GM12878 (cell line): ENCODE measurements around the gene HHAT.

Source experiments
- CBX3 ChIP-seq: fragments of 200-600 bp; sonication (generic); IDR thresholded peaks from 2 replicates; pipeline ENCODE4 v1.6.1; 2016; ENCODE audit warnings: low read depth, borderline replicate concordance
- CHD2 ChIP-seq: IDR thresholded peaks from 2 replicates; pipeline ENCODE4 v1.6.1; 2011; ENCODE audit warnings: low read depth, low read length, improper control_type of control experiment, borderline replicate concordance
- CTCF ChIP-seq, 3 experiments: IDR thresholded peaks in 2 of 3; conservative IDR thresholded peaks in 1 of 3; 2 replicates each; pipeline ENCODE4 v1.5.1; 2011; ENCODE audit warnings: low read depth in 3 of 3, low read length in 3 of 3, mild to moderate bottlenecking in 3 of 3, control low read depth in 2 of 3, moderate library complexity in 2 of 3, inconsistent platforms in 1 of 3, mixed read lengths in 1 of 3; ENCODE audit not compliant: control insufficient read depth in 2 of 3, insufficient read depth in 1 of 3; ENCODE audit errors: extremely low read depth in 1 of 3
- FOXK2 ChIP-seq: fragments of 450-650 bp; IDR thresholded peaks from 2 replicates; pipeline ENCODE4 v1.6.1; 2017; ENCODE audit warnings: mild to moderate bottlenecking, moderate library complexity
- JUNB ChIP-seq: IDR thresholded peaks from 2 replicates; pipeline ENCODE4 v1.6.1; 2016; ENCODE audit warnings: antibody characterized with exemption, mild to moderate bottlenecking
- RB1 ChIP-seq: fragments of 450-650 bp; formaldehyde crosslinking; IDR thresholded peaks from 2 replicates; pipeline ENCODE4 v1.6.1; 2017; ENCODE audit warnings: mild to moderate bottlenecking, borderline replicate concordance
- TBL1XR1 ChIP-seq: IDR thresholded peaks from 2 replicates; pipeline ENCODE4 v1.6.1; 2012; ENCODE audit warnings: low read depth, low read length, improper control_type of control experiment

GRCh38 chr1:210300923-210301614 is 27.6 kb upstream of the HHAT start:
- TF ChIP-seq CTCF (IDR thresholded peaks at IDR 0.05 in 2 of 3, conservative IDR thresholded peaks at IDR 0.05 in 1 of 3; ENCODE audit: control insufficient read depth in 2 of 3, extremely low read depth in 1 of 3, insufficient read depth in 1 of 3, low read depth in 3 of 3, low read length in 3 of 3) (no peak), CBX3 (no peak), TBL1XR1 (no peak), FOXK2 (no peak), CHD2 (no peak), JUNB (no peak), RB1 (no peak)
